Measurements from ENCODE around the gene AHR. TPM values are rescaled to one million over a fixed set of nuclear protein-coding genes. Genes with fewer than 3 reads are reported as not detected.
A peak's percentile ranks its signal among the peaks of the same experiment; 100 is the strongest.

Gene AHR
- total RNA-seq: 1 to 10 TPM; 5.6 to 6.0 TPM
- polyA plus RNA-seq (2013, experiment 1 of 2): 3.0 TPM
- polyA plus RNA-seq (2013, experiment 2 of 2): 3.8 TPM
- long read RNA-seq, experiment 1: 0 reads
- long read RNA-seq, experiment 2, partial matches to known transcripts: 0 of 1 reads
- long read RNA-seq, experiment 2, other reads (novel, unspliced or antisense): 1 of 1 reads
- long read RNA-seq, experiment 3, full-length matches to known transcripts: 5 of 9 reads
- long read RNA-seq, experiment 3, partial matches to known transcripts: 3 of 9 reads
- long read RNA-seq, experiment 3, other reads (novel, unspliced or antisense): 1 of 9 reads
- long read RNA-seq, experiment 4: 0 reads

- Mint-ChIP-seq H3K27me3 (ENCODE audit: insufficient read depth) (peaks cover 34% of the 10 kb centered on the region), H3K4me3 (peak within 1 kb of the TSS; percentile 62), H3K27ac (peak within 1 kb of the TSS; percentile 65), H3K4me1 (peaks cover 10% of the 10 kb centered on the region), H3K9me3 (peaks cover 2% of the 10 kb centered on the region), H3K36me3 (ENCODE audit: low read depth) (peaks cover 2% of the 10 kb centered on the region)
- peak; percentile 94 for DNase-seq
- Histone ChIP-seq H3K4me1 (ENCODE audit: control insufficient read depth, insufficient read depth, low read length) (no peaks in the 10 kb centered on the region), H3K9me3 (ENCODE audit: control insufficient read depth, low read length) (no peaks in the 10 kb centered on the region), H3K9ac (ENCODE audit: extremely low read depth, low read length, poor library complexity, severe bottlenecking) (peak within 1 kb of the TSS; percentile 13), H3K36me3 (ENCODE audit: control insufficient read depth, insufficient read depth, low read length) (no peaks in the 10 kb centered on the region), H3K4me3 (ENCODE audit: low read length) (peak within 1 kb of the TSS; percentile 81), H3K27ac (ENCODE audit: low read depth, low read length) (no peak within 1 kb of the TSS), H3K27me3 (ENCODE audit: control insufficient read depth, insufficient read depth, low read length, poor library complexity, severe bottlenecking) (peaks cover 31% of the 10 kb centered on the region)
- TF ChIP-seq CTCF (conservative IDR thresholded peaks at IDR 0.05): no peak
- WGBS, 2 experiments (ENCODE audit: insufficient coverage in 1 of 2, insufficient read length in 1 of 2): 4 to 17% methylated on average over 6 to 46 of the region's 46 CpGs
These were observed at the start of gene AHR for GRCh38 chr7:17298102-17298839. TSS of gene AHR (plus strand) at chr7:17298652. CDS start at chr7:17299265, 613 bp downstream.

- peaks cover 4% of the 10 kb centered on the region for H3K9me3 ChIP-seq (ENCODE audit: control insufficient read depth, low read length)
These were observed 44.6 kb upstream of the AHR start for GRCh38 chr7:17253885-17254284.

GRCh38 chr7:17255926-17256325 lies 42.5 kb upstream of the AHR start:
- TF ChIP-seq CTCF (conservative IDR thresholded peaks at IDR 0.05): no peak
- no peak overlapping the region for H3K4me3 Mint-ChIP-seq
- Histone ChIP-seq H3K27ac (ENCODE audit: low read depth, low read length) (no peak overlapping the region), H3K4me1 (ENCODE audit: control insufficient read depth, insufficient read depth, low read length) (no peaks in the 10 kb centered on the region), H3K36me3 (ENCODE audit: control insufficient read depth, insufficient read depth, low read length) (no peaks in the 10 kb centered on the region), H3K4me3 (ENCODE audit: low read length) (no peak overlapping the region), H3K9ac (ENCODE audit: extremely low read depth, low read length, poor library complexity, severe bottlenecking) (no peak overlapping the region), H3K27me3 (ENCODE audit: control insufficient read depth, insufficient read depth, low read length, poor library complexity, severe bottlenecking) (no peaks in the 10 kb centered on the region), H3K9me3 (ENCODE audit: control insufficient read depth, low read length) (peaks cover 4% of the 10 kb centered on the region)
- H3K9me3 Mint-ChIP-seq: no peaks in the 10 kb centered on the region
- no peak for DNase-seq
- H3K4me1 Mint-ChIP-seq: no peaks in the 10 kb centered on the region
- no peaks in the 10 kb centered on the region for H3K27me3 Mint-ChIP-seq (ENCODE audit: insufficient read depth)
- H3K27ac Mint-ChIP-seq: no peak overlapping the region
- H3K36me3 Mint-ChIP-seq (ENCODE audit: low read depth): no peaks in the 10 kb centered on the region
- WGBS, 2 experiments (ENCODE audit: insufficient coverage in 1 of 2, insufficient read length in 1 of 2): no CpG with 5 or more reads among the region's 1 CpG

More at GRCh38 chr7:17253885-17254284, 44.6 kb upstream of the AHR start:
- Mint-ChIP-seq H3K4me1 (peaks cover 8% of the 10 kb centered on the region), H3K4me3 (no peak overlapping the region), H3K27me3 (ENCODE audit: insufficient read depth) (no peaks in the 10 kb centered on the region), H3K36me3 (ENCODE audit: low read depth) (no peaks in the 10 kb centered on the region), H3K9me3 (no peaks in the 10 kb centered on the region), H3K27ac (no peak overlapping the region)
- WGBS, 2 experiments (ENCODE audit: insufficient coverage in 1 of 2, insufficient read length in 1 of 2): 80% methylated on average over 1 of the region's 3 CpGs; no CpG with 5 or more reads in 1 of the 2 experiments
- H3K9ac ChIP-seq (ENCODE audit: extremely low read depth, low read length, poor library complexity, severe bottlenecking): no peak overlapping the region
- no peak for TF ChIP-seq CTCF (conservative IDR thresholded peaks at IDR 0.05)
- H3K36me3 ChIP-seq (ENCODE audit: control insufficient read depth, insufficient read depth, low read length): no peaks in the 10 kb centered on the region
- no peaks in the 10 kb centered on the region for H3K27me3 ChIP-seq (ENCODE audit: control insufficient read depth, insufficient read depth, low read length, poor library complexity, severe bottlenecking)
- no peaks in the 10 kb centered on the region for H3K4me1 ChIP-seq (ENCODE audit: control insufficient read depth, insufficient read depth, low read length)
- H3K27ac ChIP-seq (ENCODE audit: low read depth, low read length): no peak overlapping the region
- DNase-seq: no peak
- no peak overlapping the region for H3K4me3 ChIP-seq (ENCODE audit: low read length)
